Cardiac septum (tissue), 1 donor: Measurements from ENCODE around the gene ATRIP. TPM values are rescaled to one million over a fixed set of nuclear protein-coding genes. Genes with fewer than 3 reads are reported as not detected.
A peak's percentile ranks its signal among the peaks of the same experiment; 100 is the strongest.

Experiments used
- DNase-seq: peaks from one replicate; pipeline ENCODE4 v3.0.0-alpha.2; 2020; ENCODE audit warnings: low spot score
- intact Hi-C: fragments of 100-400 bp; cut with DNase I; formaldehyde crosslinking; loops from one replicate; pipeline ENCODE4 v1.14.0; 2022
- total RNA-seq: library from RNA; stranded (reverse); fragmentation: NEBNext Ultra II Directional; extraction: Animal tissue kit (Norgen Biotek cat#: 25700); gene quantifications from one replicate; pipeline ENCODE4 v1.2.1, GENCODE V29; 2021
- donor health status: DM: no; HTN: no; CAD: no.

The ATRIP gene
- total RNA-seq, 1 donor from 2014 or later: 4.1 TPM

- intact Hi-C loops: no loop called here
- DNase-seq: peak; percentile 58
Observed at GRCh38 chr3:48408823-48409281, 37.7 kb upstream of the ATRIP start.

- intact Hi-C loops: no loop called here
- DNase-seq: peak; percentile 59
Observed at GRCh38 chr3:48409291-48410201, 37.0 kb upstream of the ATRIP start.

- DNase-seq: peak; percentile 62
- intact Hi-C loops: no loop called here
Observed at GRCh38 chr3:48410205-48411040, 36.1 kb upstream of the ATRIP start.

GRCh38 chr3:48411041-48411588 is 35.4 kb upstream of the ATRIP start:
- DNase-seq: peak; percentile 55

GRCh38 chr3:48411606-48412374 is 34.7 kb upstream of the ATRIP start:
- DNase-seq: peak; percentile 59
- intact Hi-C loops: no loop called here

More at GRCh38 chr3:48411041-48411588, 35.4 kb upstream of the ATRIP start:
- intact Hi-C loops: no loop called here

GRCh38 chr3:48412375-48413001 is 34.0 kb upstream of the ATRIP start:
- peak; percentile 60 for DNase-seq
- intact Hi-C loops: no loop called here

GRCh38 chr3:48413086-48413485 is 33.5 kb upstream of the ATRIP start:
- intact Hi-C loops: no loop called here
- DNase-seq: peak; percentile 60

- intact Hi-C loops: no loop called here
- no peak for DNase-seq
Observed at GRCh38 chr3:48413611-48414010, 32.9 kb upstream of the ATRIP start.

- intact Hi-C loops: no loop called here
Observed at GRCh38 chr3:48414376-48415250, 31.9 kb upstream of the ATRIP start.

GRCh38 chr3:48415251-48415953 is 31.1 kb upstream of the ATRIP start:
- DNase-seq: no peak
- intact Hi-C loops: no loop called here

More at GRCh38 chr3:48414376-48415250, 31.9 kb upstream of the ATRIP start:
- no peak for DNase-seq

- intact Hi-C loops: no loop called here
- no peak for DNase-seq
Observed at GRCh38 chr3:48416091-48416505, 30.4 kb upstream of the ATRIP start.

- no peak for DNase-seq
- intact Hi-C loops: no loop called here
Observed at GRCh38 chr3:48416546-48416945, 30.0 kb upstream of the ATRIP start.

GRCh38 chr3:48417529-48418108 is 28.9 kb upstream of the ATRIP start:
- intact Hi-C loops: no loop called here
- DNase-seq: no peak

GRCh38 chr3:48418140-48418539 is 28.4 kb upstream of the ATRIP start:
- intact Hi-C loops: no loop called here
- DNase-seq: no peak

- DNase-seq: no peak
Observed at GRCh38 chr3:48418651-48419050, 27.9 kb upstream of the ATRIP start.

GRCh38 chr3:48419149-48419548 is 27.4 kb upstream of the ATRIP start:
- intact Hi-C loops: no loop called here
- DNase-seq: no peak

More at GRCh38 chr3:48418651-48419050, 27.9 kb upstream of the ATRIP start:
- intact Hi-C loops: no loop called here

GRCh38 chr3:48419597-48419996 is 26.9 kb upstream of the ATRIP start:
- intact Hi-C loops: no loop called here
- no peak for DNase-seq
